GM19240 (cell line): ENCODE data around the gene GPATCH1.
"Not testable (repeated sequence)": the region's sequence is repeated elsewhere in the genome, so short reads cannot be mapped to it uniquely, and the experiment has no call there.

Source experiments
- DNase-seq: peaks from one replicate; pipeline ENCODE4 v3.0.0; 2011; ENCODE audit warnings: low spot score; ENCODE audit not compliant: insufficient read length

Gene GPATCH1

GRCh38 chr19:33111587-33111986 lies 30.6 kb downstream of the GPATCH1 start:
- no peak for DNase-seq

GRCh38 chr19:33114312-33114711 lies 33.3 kb downstream of the GPATCH1 start:
- no peak for DNase-seq

- no peak for DNase-seq
Measured at GRCh38 chr19:33117501-33117900, 36.5 kb downstream of the GPATCH1 start.

- DNase-seq = no peak
Measured at GRCh38 chr19:33118643-33119042, 37.7 kb downstream of the GPATCH1 start.

- DNase-seq = no peak
Measured at GRCh38 chr19:33124207-33125098, 43.5 kb downstream of the GPATCH1 start.

- DNase-seq = peak; percentile 76
Measured at GRCh38 chr19:33125929-33126388, 45.0 kb downstream of the GPATCH1 start.

GRCh38 chr19:33126712-33127111 lies 45.7 kb downstream of the GPATCH1 start:
- DNase-seq = not testable (repeated sequence)

- DNase-seq = no peak
Measured at GRCh38 chr19:33129901-33130300, 48.9 kb downstream of the GPATCH1 start.

GRCh38 chr19:33130433-33130832 lies 49.5 kb downstream of the GPATCH1 start:
- no peak for DNase-seq

GRCh38 chr19:33132021-33132420 lies 51.0 kb downstream of the GPATCH1 start, which contains the start of gene WDR88:
TSS of gene WDR88 (plus strand) at chr19:33132114. CDS start at chr19:33132170, 56 bp downstream.
- no peak for DNase-seq

- DNase-seq = no peak
Measured at GRCh38 chr19:33132425-33132824, 51.4 kb downstream of the GPATCH1 start.

- DNase-seq = no peak
Measured at GRCh38 chr19:33133438-33134031, 52.6 kb downstream of the GPATCH1 start.

- no peak for DNase-seq
Measured at GRCh38 chr19:33134571-33135041, 53.6 kb downstream of the GPATCH1 start.

GRCh38 chr19:33139165-33139564 lies 58.2 kb downstream of the GPATCH1 start:
- DNase-seq = no peak

GRCh38 chr19:33143897-33144405 lies 63.0 kb downstream of the GPATCH1 start:
- DNase-seq = peak; percentile 64

- no peak for DNase-seq
Measured at GRCh38 chr19:33146209-33146608, 65.2 kb downstream of the GPATCH1 start.

GRCh38 chr19:33147538-33147937 lies 66.6 kb downstream of the GPATCH1 start:
- DNase-seq = no peak

GRCh38 chr19:33150852-33151518 lies 70.0 kb downstream of the GPATCH1 start:
- DNase-seq = no peak

GRCh38 chr19:33152176-33152575 lies 71.2 kb downstream of the GPATCH1 start:
- DNase-seq = no peak

GRCh38 chr19:33152625-33153024 lies 71.6 kb downstream of the GPATCH1 start:
- not testable (repeated sequence) for DNase-seq

GRCh38 chr19:33154313-33154712 lies 73.3 kb downstream of the GPATCH1 start:
- DNase-seq = not testable (repeated sequence)

GRCh38 chr19:33156334-33156733 lies 75.4 kb downstream of the GPATCH1 start:
- no peak for DNase-seq
